HCT116 (cell line): ENCODE results near the gene LCN2. TPM values are rescaled to one million over a fixed set of nuclear protein-coding genes. Genes with fewer than 3 reads are reported as not detected.

Experiments
- ATAC-seq: fragments of 200-7000 bp; cut with Tn5 transposase; 2 replicates; pipeline ENCODE4 v1.9.1; 2020; ENCODE audit warnings: mild to moderate bottlenecking, moderate library complexity
- BruUV-seq: library from RNA; stranded (reverse); fragments of 400-500 nt; replicated peaks from 2 replicates; lab custom pipeline; 2021; lab: Mats Ljungman, UMichigan
- CTCF ChIA-PET: fragments of 300-600 bp; sonication (Branson Sonifier 250); formaldehyde crosslinking; loops from one replicate; lab custom pipeline; 2021; ENCODE audit warnings: antibody characterized with exemption; lab: Charles Lee
- POLR2A ChIA-PET: fragments of 300-600, 350-600 bp; sonication (Branson Sonifier 250); formaldehyde crosslinking; loops from one replicate; lab custom pipeline; 2021; ENCODE audit warnings: antibody characterized with exemption; lab: Charles Lee
- RAD21 ChIA-PET, 2 experiments: fragments of 300-600 bp; sonication (Branson Sonifier 250); formaldehyde crosslinking; loops; one replicate each; lab custom pipeline; 2023; ENCODE audit warnings: low total read pairs in 2 of 2; ENCODE audit not compliant: uncharacterized antibody in 2 of 2, unreplicated experiment in 2 of 2, low non-redundant PET in 1 of 2; lab: Charles Lee
- DNase-seq: peaks from one replicate; pipeline ENCODE4 v3.0.0-alpha.2; 2010; ENCODE audit warnings: low read depth, low spot score
- H2AFZ ChIP-seq: fragments of 200-600 bp; shearing (Covaris generic), sonication (generic); 2 replicates; pipeline ENCODE4 v1.6.1; 2017; ENCODE audit warnings: low read depth, mixed run types, mixed read lengths, antibody characterized with exemption, low read length; ENCODE audit not compliant: poor library complexity, severe bottlenecking
- H3K27ac ChIP-seq: 2 replicates; pipeline ENCODE4 v1.5.1; 2012; ENCODE audit warnings: low read depth, low read length
- H3K27me3 ChIP-seq: fragments of 200-600 bp; sonication (generic); 2 replicates; pipeline ENCODE4 v1.6.1; 2016; ENCODE audit warnings: mixed run types, low read length, mixed read lengths; ENCODE audit not compliant: insufficient read depth
- H3K36me3 ChIP-seq, 2 experiments: fragments of 200-500 bp in 1 of 2; fragments of 200-600 bp in 1 of 2; sonication (Bioruptor generic) in 1 of 2; sonication (generic) in 1 of 2; 2 replicates each; pipeline versions ENCODE4 v1.5.1 to v1.6.1; 2014 to 2016; ENCODE audit warnings: low read length in 2 of 2, inconsistent platforms in 1 of 2, mixed read lengths in 1 of 2, mixed run types in 1 of 2; ENCODE audit not compliant: insufficient read depth in 2 of 2, control insufficient read depth in 1 of 2
- H3K4me1 ChIP-seq, 2 experiments: fragments of 200-600 bp in 1 of 2; sonication (generic) in 1 of 2; 2 replicates each; pipeline versions ENCODE4 v1.5.1 to v1.6.1; 2012 to 2017; ENCODE audit warnings: low read length in 2 of 2, inconsistent platforms in 1 of 2, mild to moderate bottlenecking in 1 of 2, mixed read lengths in 1 of 2, mixed run types in 1 of 2, moderate library complexity in 1 of 2; ENCODE audit not compliant: insufficient read depth in 2 of 2, control insufficient read depth in 1 of 2
- H3K4me2 ChIP-seq: fragments of 200-600 bp; sonication (generic); 2 replicates; pipeline ENCODE4 v1.6.1; 2017; ENCODE audit warnings: mixed run types, low read length, mixed read lengths
- H3K4me3 ChIP-seq, 2 experiments: fragments of 200-600 bp in 1 of 2; sonication (generic) in 1 of 2; replicated peaks in 1 of 2; 2 replicates each; pipeline ENCODE4 v1.5.1; 2011 to 2016; ENCODE audit warnings: low read length in 2 of 2, control low read depth in 1 of 2, low read depth in 1 of 2, mild to moderate bottlenecking in 1 of 2, mixed read lengths in 1 of 2, mixed run types in 1 of 2
- H3K79me2 ChIP-seq: fragments of 200-600 bp; sonication (generic); 2 replicates; pipeline ENCODE4 v1.6.1; 2017; ENCODE audit warnings: mild to moderate bottlenecking, mixed run types, low read length, moderate library complexity, mixed read lengths; ENCODE audit not compliant: insufficient read depth
- H3K9ac ChIP-seq: fragments of 200-600 bp; sonication (generic); 2 replicates; pipeline ENCODE4 v1.6.1; 2016; ENCODE audit warnings: low read length, mixed read lengths
- H3K9me2 ChIP-seq: fragments of 200-600 bp; sonication (generic), shearing (Covaris generic); 2 replicates; pipeline ENCODE4 v1.6.1; 2017; ENCODE audit warnings: mixed run types, mild to moderate bottlenecking, moderate library complexity; ENCODE audit not compliant: insufficient read depth
- H3K9me3 ChIP-seq, 2 experiments: fragments of 200-500 bp in 1 of 2; fragments of 200-600 bp in 1 of 2; sonication (Bioruptor generic) in 1 of 2; sonication (generic) in 1 of 2; 2 replicates each; pipeline ENCODE4 v1.6.1; 2014 to 2017; ENCODE audit warnings: low read length in 2 of 2, mixed read lengths in 2 of 2, inconsistent platforms in 1 of 2, low read depth in 1 of 2, mild to moderate bottlenecking in 1 of 2, mixed run types in 1 of 2, moderate library complexity in 1 of 2; ENCODE audit not compliant: control insufficient read depth in 1 of 2, insufficient read depth in 1 of 2
- H4K20me1 ChIP-seq: fragments of 200-600 bp; sonication (generic), shearing (Covaris generic); 2 replicates; pipeline ENCODE4 v1.6.1; 2017; ENCODE audit warnings: mixed run types, mild to moderate bottlenecking, moderate library complexity; ENCODE audit not compliant: insufficient read depth
- CBX3 ChIP-seq: IDR thresholded peaks from 2 replicates; pipeline ENCODE4 v1.6.1; 2012; ENCODE audit warnings: low read depth
- CEBPB ChIP-seq: IDR thresholded peaks from 2 replicates; pipeline ENCODE4 v1.6.1; 2012; ENCODE audit warnings: low read depth
- EGR1 ChIP-seq: IDR thresholded peaks from 2 replicates; pipeline ENCODE4 v1.6.1; 2012; ENCODE audit warnings: low read depth
- ELF1 ChIP-seq: IDR thresholded peaks from 2 replicates; pipeline ENCODE4 v1.6.1; 2012; ENCODE audit warnings: low read depth, borderline replicate concordance
- EZH2 ChIP-seq: fragments of 200-600 bp; sonication (generic); IDR thresholded peaks from 2 replicates; pipeline ENCODE4 v1.6.1; 2017; ENCODE audit warnings: antibody characterized with exemption, mixed run types
- EZH2phosphoT487 ChIP-seq: fragments of 200-600 bp; IDR thresholded peaks from 2 replicates; pipeline ENCODE4 v1.6.1; 2018; ENCODE audit warnings: antibody characterized with exemption, borderline replicate concordance
- JUND ChIP-seq: IDR thresholded peaks from 2 replicates; pipeline ENCODE4 v1.6.1; 2012
- MAX ChIP-seq: IDR thresholded peaks from 2 replicates; pipeline ENCODE4 v1.6.1; 2012
- POLR2A ChIP-seq: IDR thresholded peaks from 2 replicates; pipeline ENCODE4 v1.7.0; 2011; ENCODE audit warnings: borderline replicate concordance; ENCODE audit not compliant: insufficient read depth, insufficient read length; ENCODE audit errors: extremely low read depth
- POLR2AphosphoS5 ChIP-seq: IDR thresholded peaks from 2 replicates; pipeline ENCODE4 v1.6.1; 2011; ENCODE audit warnings: mild to moderate bottlenecking, low read depth, low read length, moderate library complexity
- RAD21 ChIP-seq: IDR thresholded peaks from 2 replicates; pipeline ENCODE4 v1.6.1; 2012; ENCODE audit warnings: low read depth, mild to moderate bottlenecking
- REST ChIP-seq: IDR thresholded peaks from 2 replicates; pipeline ENCODE4 v1.6.1; 2012; ENCODE audit warnings: low read depth
- SIN3A ChIP-seq: IDR thresholded peaks from 2 replicates; pipeline ENCODE4 v1.6.1; 2012; ENCODE audit warnings: low read depth
- SP1 ChIP-seq: IDR thresholded peaks from 2 replicates; pipeline ENCODE4 v1.6.1; 2012; ENCODE audit warnings: low read depth
- TCF7L2 ChIP-seq: IDR thresholded peaks from 2 replicates; pipeline ENCODE4 v1.7.0; 2011; ENCODE audit warnings: borderline replicate concordance, inconsistent platforms; ENCODE audit not compliant: insufficient read depth, insufficient read length; ENCODE audit errors: extremely low read depth
- YY1 ChIP-seq: IDR thresholded peaks from 2 replicates; pipeline ENCODE4 v1.6.1; 2011; ENCODE audit warnings: low read length, low read depth, moderate library complexity, mild to moderate bottlenecking; ENCODE audit not compliant: insufficient replicate concordance; ENCODE audit errors: extremely low read depth
- ZFX ChIP-seq: fragments of 450-650 bp; IDR thresholded peaks from 2 replicates; pipeline ENCODE4 v1.6.1; 2017
- ZNF274 ChIP-seq: fragments of 200-500 bp; sonication (Bioruptor generic); IDR thresholded peaks from 2 replicates; pipeline ENCODE4 v1.6.1; 2014; ENCODE audit warnings: mild to moderate bottlenecking, low read depth, low read length, inconsistent platforms
- intact Hi-C: fragments of 100-400 bp; cut with micrococcal nuclease; formaldehyde crosslinking; loops from 2 replicates; pipeline ENCODE4 v1.10.0; 2022
- total RNA-seq: library from RNA; stranded (reverse); gene quantifications from one replicate; pipeline ENCODE4 v1.2.1, GENCODE V29; 2021; ENCODE audit not compliant: unreplicated experiment

LCN2 gene
- total RNA-seq, 1 experiment from 2014 or later, result 9.2 TPM

- intact Hi-C loops, result no loop called here
- DNase-seq, result no peak
- no peaks in the 10 kb centered on the region for H3K36me3 ChIP-seq
Observed at GRCh38 chr9:128152133-128153059, 3.1 kb downstream of the LCN2 start.

More at GRCh38 chr9:128152133-128153059, 3.1 kb downstream of the LCN2 start:
- RAD21 ChIA-PET, result no interaction called here
- POLR2A ChIA-PET, result interaction anchor here (2.1 kb wide), 1 partner anchor 7 kb away, joined by 7 read pairs; the partner anchor contains the start of gene BBLN
- H3K27ac ChIP-seq, result no peak overlapping the region
- no peak for ATAC-seq
- H3K4me3 ChIP-seq, result no peak overlapping the region
- CTCF ChIA-PET, result no interaction called here
- TF ChIP-seq SP1 (no peak), ZNF274 (no peak), EZH2phosphoT487 (no peak), YY1 (no peak), ELF1 (no peak), TCF7L2 (no peak), POLR2A (no peak), SIN3A (no peak), RAD21 (no peak), CEBPB (no peak), POLR2AphosphoS5 (no peak; the same call in 1 of the 2 replicates), ZFX (no peak), MAX (no peak), JUND (no peak), EGR1 (no peak), REST (no peak), CBX3 (no peak), EZH2 (no peak)
- no peaks in the 10 kb centered on the region for H4K20me1 ChIP-seq
- no peak overlapping the region for H2AFZ ChIP-seq
- no peaks in the 10 kb centered on the region for H3K79me2 ChIP-seq
- H3K9ac ChIP-seq, result no peak overlapping the region
- H3K9me2 ChIP-seq, result no peaks in the 10 kb centered on the region
- H3K9me3 ChIP-seq, result no peaks in the 10 kb centered on the region
- H3K27me3 ChIP-seq, result no peaks in the 10 kb centered on the region
- no TSS peak for BruUV-seq
- no peak overlapping the region for H3K4me2 ChIP-seq
- H3K4me1 ChIP-seq, result peaks cover 10 to 29% of the 10 kb centered on the region in 2 experiments
